Body of pancreas (tissue), 4 donors: ENCODE measurements around the gene PDCD4.

ENCODE experiments used
- POLR2A ChIP-seq, 3 donors: fragments of 450-650 bp; IDR thresholded peaks; one replicate each; pipeline ENCODE4 v1.6.1; 2016; ENCODE audit warnings: antibody characterized with exemption in 3 of 3, mild to moderate bottlenecking in 2 of 3
- TF ChIP-seq, protein P1 (sequence below), 7 experiments: fragments of 450-650 bp in 4 of 7; fragments of 200-600 bp in 3 of 7; sonication (generic) in 3 of 7; IDR thresholded peaks; one replicate each; pipeline ENCODE4 v1.5.1; 2016 to 2019; ENCODE audit warnings: antibody characterized with exemption in 7 of 7

DNA sequence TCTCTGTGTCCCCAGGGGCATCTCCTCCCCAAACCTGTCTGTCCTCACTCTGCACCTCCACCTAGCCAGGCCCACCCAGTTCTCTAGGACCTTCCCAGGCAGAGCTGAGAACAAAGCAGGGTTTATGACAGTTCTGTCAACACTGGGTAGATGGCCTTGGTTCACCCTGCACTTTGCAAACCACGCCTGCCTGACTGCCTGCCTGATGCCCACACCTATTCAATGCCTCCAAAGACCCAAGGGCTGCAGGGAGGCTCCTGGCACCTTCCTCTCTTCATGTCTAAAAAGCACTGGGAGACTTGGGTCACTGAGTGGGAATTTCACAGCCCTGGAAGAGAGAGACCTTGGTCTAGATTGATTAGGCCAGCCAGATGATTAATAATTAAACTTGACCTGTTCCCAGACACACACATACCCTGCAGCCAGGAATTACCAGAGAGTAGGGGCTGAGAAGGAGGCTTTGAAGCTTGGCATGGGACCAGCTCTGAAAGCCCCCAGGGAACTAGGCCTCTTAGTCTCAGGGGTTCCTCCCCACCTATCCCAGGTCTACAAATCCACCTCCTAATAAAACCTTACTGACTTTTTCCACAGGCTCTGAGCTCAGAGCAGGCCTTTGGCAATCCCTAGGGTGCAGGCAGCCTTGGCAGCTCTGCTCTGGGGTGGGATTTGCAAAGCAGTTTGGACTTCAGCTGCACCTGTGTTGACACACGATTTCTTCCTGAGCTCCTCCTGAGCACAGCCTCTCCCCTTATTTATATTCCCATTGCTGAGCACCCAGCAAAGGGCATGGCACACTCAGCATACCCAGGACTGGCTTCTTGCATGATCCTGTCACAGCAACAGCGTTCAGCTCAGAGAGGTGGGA, 25.7 kb upstream of the PDCD4 start:
- TF ChIP-seq, protein P1, sequence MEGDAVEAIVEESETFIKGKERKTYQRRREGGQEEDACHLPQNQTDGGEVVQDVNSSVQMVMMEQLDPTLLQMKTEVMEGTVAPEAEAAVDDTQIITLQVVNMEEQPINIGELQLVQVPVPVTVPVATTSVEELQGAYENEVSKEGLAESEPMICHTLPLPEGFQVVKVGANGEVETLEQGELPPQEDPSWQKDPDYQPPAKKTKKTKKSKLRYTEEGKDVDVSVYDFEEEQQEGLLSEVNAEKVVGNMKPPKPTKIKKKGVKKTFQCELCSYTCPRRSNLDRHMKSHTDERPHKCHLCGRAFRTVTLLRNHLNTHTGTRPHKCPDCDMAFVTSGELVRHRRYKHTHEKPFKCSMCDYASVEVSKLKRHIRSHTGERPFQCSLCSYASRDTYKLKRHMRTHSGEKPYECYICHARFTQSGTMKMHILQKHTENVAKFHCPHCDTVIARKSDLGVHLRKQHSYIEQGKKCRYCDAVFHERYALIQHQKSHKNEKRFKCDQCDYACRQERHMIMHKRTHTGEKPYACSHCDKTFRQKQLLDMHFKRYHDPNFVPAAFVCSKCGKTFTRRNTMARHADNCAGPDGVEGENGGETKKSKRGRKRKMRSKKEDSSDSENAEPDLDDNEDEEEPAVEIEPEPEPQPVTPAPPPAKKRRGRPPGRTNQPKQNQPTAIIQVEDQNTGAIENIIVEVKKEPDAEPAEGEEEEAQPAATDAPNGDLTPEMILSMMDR (IDR thresholded peaks at IDR 0.05) = no peak
- peak in 2 of 3 donors; percentile 80 to 82 for TF ChIP-seq POLR2A (IDR thresholded peaks at IDR 0.05)
